ENCODE data around the gene C10orf95.

GRCh38 chr10:102436312-102436711 is 15.0 kb downstream of the C10orf95 start:
- TF ChIP-seq CTCF (IDR thresholded peaks at IDR 0.05 in 8 of 11, conservative IDR thresholded peaks at IDR 0.05 in 3 of 11), result no peak
- no peak for TF ChIP-seq POLR2A (IDR thresholded peaks at IDR 0.05)

Data from spleen (tissue), 7 donors.